Adrenal gland (tissue), 12 donors: ENCODE data around the gene ZNF331. TPM values are rescaled to one million over a fixed set of nuclear protein-coding genes. Genes with fewer than 3 reads are reported as not detected.

Source experiments
- DNase-seq, 7 donors: peaks; one replicate each; pipeline ENCODE4 v3.0.0-alpha.2; 2019 to 2020
- H3K27ac ChIP-seq, 5 donors: fragments of 200-600 bp; sonication (generic) in 4 of 5; 1 replicate in 3 of 5; 2 replicates in 2 of 5; pipeline versions ENCODE4 v1.5.1 to v1.8.0; 2016 to 2020; ENCODE audit warnings: mild to moderate bottlenecking in 1 of 5
- H3K27me3 ChIP-seq: fragments of 200-600 bp; 2 replicates; pipeline ENCODE4 v1.8.0; 2021
- H3K36me3 ChIP-seq, 2 donors: fragments of 200-600 bp; replicated peaks in 1 of 2; 1 replicate in 1 of 2; 2 replicates in 1 of 2; pipeline versions ENCODE4 v1.5.1 to v1.8.0; 2018 to 2022
- H3K4me1 ChIP-seq, 2 donors: fragments of 200-600 bp; replicated peaks in 1 of 2; 1 replicate in 1 of 2; 2 replicates in 1 of 2; pipeline versions ENCODE4 v1.5.1 to v1.8.0; 2018 to 2021
- H3K4me3 ChIP-seq, 4 donors: fragments of 200-600 bp; sonication (generic) in 3 of 4; one replicate each; pipeline ENCODE4 v1.5.1; 2016 to 2018
- H3K9me3 ChIP-seq, 3 donors: fragments of 200-600 bp; sonication (generic) in 1 of 3; replicated peaks in 1 of 3; 1 replicate in 2 of 3; 2 replicates in 1 of 3; pipeline versions ENCODE4 v1.5.1 to v1.8.0; 2016 to 2021
- CTCF ChIP-seq, 6 experiments: fragments of 450-650 bp in 4 of 6; fragments of 200-600 bp in 2 of 6; sonication (generic) in 1 of 6; IDR thresholded peaks; 1 replicate in 5 of 6; 2 replicates in 1 of 6; pipeline versions ENCODE4 v1.5.1 to v1.8.0; 2016 to 2021; ENCODE audit warnings: antibody characterized with exemption in 6 of 6, mild to moderate bottlenecking in 2 of 6, moderate library complexity in 1 of 6
- POLR2A ChIP-seq, 2 donors: fragments of 450-650 bp; IDR thresholded peaks; one replicate each; pipeline ENCODE4 v1.6.1; 2017; ENCODE audit warnings: antibody characterized with exemption in 2 of 2, mild to moderate bottlenecking in 2 of 2, moderate library complexity in 1 of 2
- WGBS, 4 donors: extraction: QIAGEN DNeasy Blood & Tissue Kit in 2 of 4; methylation state at CpG; one replicate each; pipeline versions ENCODE4 v1.1.5 to v1.1.7; 2013 to 2017; 5-methylcytosine and 5-hydroxymethylcytosine counted together
- intact Hi-C, 2 donors: fragments of 100-400 bp; cut with DNase I; formaldehyde crosslinking; loops; one replicate each; pipeline versions ENCODE4 v1.14.1 to v1.15.0; 2022 to 2023
- polyA plus RNA-seq, 3 donors: library from polyadenylated mRNA; stranded (reverse); fragments of 200-250 nt in 2 of 3; fragments of 350-450 nt in 1 of 3; fragmentation: Illumina TruSeq in 1 of 3; extraction: RNeasy Lipid Tissue Mini Kit (QIAGEN cat#74804) in 1 of 3; gene quantifications; one replicate each; pipeline ENCODE4 v1.2.3, GENCODE V29; 2013 to 2014
- total RNA-seq, 9 donors: library from RNA; depleted of rRNA in 4 of 9; stranded (reverse); fragments of >200 nt in 4 of 9; fragments of 120-200 nt in 1 of 9; fragmentation: NEBNext Ultra II Directional in 1 of 9; extraction: Animal tissue kit (Norgen Biotek cat#: 25700) in 1 of 9; gene quantifications; one replicate each; pipeline versions ENCODE4 v1.1.0 to v1.2.4, GENCODE V29; 2013 to 2023
- donor health status: healthy with polysubstance abuse.
- donor health status: Bipolar disorder and iron deficiency.
- donor health status: DM: yes; HTN: yes; CAD: no.
- donor health status: DM: no; HTN: no; CAD: no.
- donor health status: DM: no; HTN: no; CAD: no.
- donor health status: DM: yes; HTN: yes; CAD: no.

Gene ZNF331
- total and polyA plus RNA-seq, 12 donors: 12.4 to 127 (median 25.0) TPM

- WGBS, 4 donors: 92 to 97% (median 96%) methylated on average over 2 of the region's 2 CpGs
- no peaks in the 10 kb centered on the region for H3K9me3 ChIP-seq
- TF ChIP-seq CTCF (IDR thresholded peaks at IDR 0.05) (no peak), POLR2A (IDR thresholded peaks at IDR 0.05) (no peak)
- intact Hi-C loops: no loop called here
- no peak overlapping the region for H3K4me3 ChIP-seq
- DNase-seq: no peak
- no peaks in the 10 kb centered on the region for H3K36me3 ChIP-seq
- H3K4me1 ChIP-seq: peaks cover 7 to 16% of the 10 kb centered on the region in 2 donors
- H3K27ac ChIP-seq: peak overlapping the region in 4 of 5 donors; percentile 87 to 99 (median 92)
- no peaks in the 10 kb centered on the region for H3K27me3 ChIP-seq
Measured at GRCh38 chr19:53553156-53553555, 15.2 kb downstream of the ZNF331 start.

GRCh38 chr19:53553865-53554791 is 16.2 kb downstream of the ZNF331 start:
- peak; percentile 89 to 96 (median 91) for DNase-seq
- TF ChIP-seq CTCF (IDR thresholded peaks at IDR 0.05): no peak
- peak; percentile 29 to 58 for TF ChIP-seq POLR2A (IDR thresholded peaks at IDR 0.05)
- H3K4me3 ChIP-seq: peak overlapping the region in 2 of 4 donors; percentile 40 to 62
- H3K4me1 ChIP-seq: peaks cover 7 to 16% of the 10 kb centered on the region in 2 donors
- H3K36me3 ChIP-seq: no peaks in the 10 kb centered on the region
- H3K27me3 ChIP-seq: no peaks in the 10 kb centered on the region
- intact Hi-C loops: no loop called here
- WGBS, 4 donors: 49 to 72% (median 61%) methylated on average over 50 to 77 of the region's 77 CpGs
- no peaks in the 10 kb centered on the region for H3K9me3 ChIP-seq
- peak overlapping the region; percentile 71 to 99 (median 90) for H3K27ac ChIP-seq

- peak overlapping the region in 2 of 4 donors; percentile 40 to 62 for H3K4me3 ChIP-seq
- no peak for DNase-seq
- intact Hi-C loops: no loop called here
- peak overlapping the region; percentile 71 to 99 (median 90) for H3K27ac ChIP-seq
- H3K36me3 ChIP-seq: peaks cover 0 to 2% of the 10 kb centered on the region in 2 donors
- no peaks in the 10 kb centered on the region for H3K27me3 ChIP-seq
- TF ChIP-seq POLR2A (IDR thresholded peaks at IDR 0.05) (no peak), CTCF (IDR thresholded peaks at IDR 0.05) (no peak)
- H3K9me3 ChIP-seq: no peaks in the 10 kb centered on the region
- peaks cover 7 to 13% of the 10 kb centered on the region in 2 donors for H3K4me1 ChIP-seq
- WGBS, 4 donors: 47 to 78% (median 55%) methylated on average over 8 to 24 of the region's 24 CpGs
Measured at GRCh38 chr19:53554804-53555203, 16.9 kb downstream of the ZNF331 start.

GRCh38 chr19:53555352-53555751 is 17.4 kb downstream of the ZNF331 start:
- Histone ChIP-seq H3K4me1 (peaks cover 7 to 12% of the 10 kb centered on the region in 2 donors), H3K27ac (peak overlapping the region in 4 of 5 donors; percentile 87 to 99 (median 92)), H3K27me3 (no peaks in the 10 kb centered on the region), H3K36me3 (peaks cover 0 to 2% of the 10 kb centered on the region in 2 donors), H3K9me3 (no peaks in the 10 kb centered on the region), H3K4me3 (peak overlapping the region in 1 of 4 donors; percentile 62)
- no peak for TF ChIP-seq POLR2A (IDR thresholded peaks at IDR 0.05)
- TF ChIP-seq CTCF (IDR thresholded peaks at IDR 0.05): no peak
- DNase-seq: no peak
- WGBS, 4 donors: 87 to 91% (median 89%) methylated on average over 12 to 13 of the region's 13 CpGs
- intact Hi-C loops: no loop called here
